Measurements from ENCODE around the gene PRSS2. TPM values are rescaled to one million over a fixed set of nuclear protein-coding genes. Genes with fewer than 3 reads are reported as not detected.

PRSS2 gene
- polyA plus RNA-seq, 1 donor = not detected

DNA sequence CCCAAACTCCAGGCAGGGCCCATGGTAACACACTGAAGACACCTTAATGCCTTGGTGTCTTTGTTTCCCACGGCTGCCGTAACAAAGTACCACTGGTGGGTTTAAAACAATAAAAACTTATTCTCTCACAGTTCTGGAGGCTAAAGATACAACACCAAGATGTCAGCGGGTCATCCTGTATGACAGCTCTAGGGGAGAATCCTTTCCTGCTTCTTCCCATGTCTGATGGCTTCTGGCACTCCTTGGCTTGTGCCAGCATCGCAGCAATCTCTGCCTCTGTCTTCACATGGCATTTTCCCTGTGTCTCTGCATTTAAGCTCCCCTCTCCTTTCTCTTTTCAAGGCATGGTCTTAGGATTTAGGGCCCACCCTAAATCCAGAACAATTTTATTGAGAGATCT, 33.1 kb downstream of the PRSS2 start:
- DNase-seq = no peak

- DNase-seq = no peak
These were observed 34.0 kb downstream of the PRSS2 start for GRCh38 chr7:142804728-142805207.

DNA sequence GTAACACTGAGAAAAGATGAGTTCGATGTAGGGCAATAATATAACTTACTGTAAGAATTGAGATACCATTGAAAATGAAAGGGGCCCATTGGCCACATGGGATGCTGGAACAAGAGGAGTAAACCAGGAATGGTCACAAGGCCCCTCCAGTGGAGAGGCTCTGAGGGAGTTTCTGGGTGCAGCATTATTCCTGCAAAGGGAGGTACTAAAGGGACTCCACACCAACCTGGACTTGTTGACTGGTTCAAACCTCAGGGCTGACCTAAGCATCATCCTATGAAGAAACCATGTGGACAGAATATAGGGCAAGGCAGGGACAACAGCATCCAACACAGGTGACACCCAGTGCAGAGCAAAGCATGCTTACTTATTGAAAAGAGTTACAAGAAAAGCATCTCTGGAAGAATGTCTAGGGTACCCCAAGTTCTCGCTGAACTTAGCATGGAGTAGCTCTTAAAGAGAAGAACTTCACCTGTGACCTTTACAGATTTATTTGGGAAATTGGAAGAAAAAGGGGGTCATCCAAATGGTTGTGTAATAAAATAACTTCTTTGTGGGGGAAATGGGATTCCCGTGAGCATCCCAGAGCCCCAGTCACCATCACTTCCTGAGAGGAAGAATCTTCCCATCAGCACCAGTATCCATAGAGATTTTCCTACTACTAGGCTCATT, 34.7 kb downstream of the PRSS2 start:
- no peak for DNase-seq

DNA sequence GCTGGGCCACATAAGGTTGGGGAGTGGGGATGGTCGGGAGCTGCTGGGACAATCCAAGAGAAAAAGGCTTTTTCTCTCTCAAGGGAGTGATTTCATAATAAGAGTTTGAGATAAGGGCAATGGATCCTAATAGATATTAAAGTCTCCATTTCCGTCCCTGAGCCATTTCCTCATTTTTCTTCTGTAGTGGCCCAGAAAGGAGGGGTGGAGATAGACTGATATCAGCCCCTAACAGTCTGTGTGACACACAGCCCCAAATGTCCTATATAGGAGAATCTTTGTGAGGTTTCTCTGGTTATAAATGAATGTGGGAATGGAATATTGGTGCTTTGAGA, 35.2 kb downstream of the PRSS2 start:
- DNase-seq = no peak

- DNase-seq = no peak
These were observed 36.2 kb downstream of the PRSS2 start for GRCh38 chr7:142806957-142807356.

DNA sequence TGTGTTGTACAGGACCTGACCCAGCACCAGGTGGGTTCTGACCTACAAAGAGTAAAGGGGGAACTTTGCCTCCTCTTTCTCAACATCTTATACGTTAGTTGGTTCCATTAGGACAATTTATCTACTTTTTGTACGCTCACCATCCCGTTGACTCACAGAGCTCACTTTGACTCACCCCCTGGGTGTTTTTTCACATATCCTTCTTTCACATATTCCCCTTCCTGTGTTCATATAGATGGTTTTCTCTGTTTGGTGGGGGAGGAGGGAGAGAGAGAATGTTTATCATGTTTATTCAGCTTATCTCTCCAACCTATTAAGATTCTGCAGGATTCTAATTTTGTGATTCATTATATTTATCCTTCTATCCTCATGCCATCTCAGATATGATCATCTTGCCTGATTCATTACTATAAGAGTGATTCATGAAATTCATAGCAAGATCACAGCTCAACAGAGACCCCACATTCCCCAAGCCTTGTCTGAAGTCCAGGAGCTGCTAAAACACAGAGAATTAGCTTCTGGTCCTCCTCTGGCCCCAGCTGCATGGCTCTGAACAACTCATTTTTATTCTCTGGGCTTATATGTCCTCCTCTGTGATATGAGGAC, 37.2 kb downstream of the PRSS2 start:
- no peak for DNase-seq

- no peak for DNase-seq
These were observed 37.7 kb downstream of the PRSS2 start for GRCh38 chr7:142808461-142808801.

DNA sequence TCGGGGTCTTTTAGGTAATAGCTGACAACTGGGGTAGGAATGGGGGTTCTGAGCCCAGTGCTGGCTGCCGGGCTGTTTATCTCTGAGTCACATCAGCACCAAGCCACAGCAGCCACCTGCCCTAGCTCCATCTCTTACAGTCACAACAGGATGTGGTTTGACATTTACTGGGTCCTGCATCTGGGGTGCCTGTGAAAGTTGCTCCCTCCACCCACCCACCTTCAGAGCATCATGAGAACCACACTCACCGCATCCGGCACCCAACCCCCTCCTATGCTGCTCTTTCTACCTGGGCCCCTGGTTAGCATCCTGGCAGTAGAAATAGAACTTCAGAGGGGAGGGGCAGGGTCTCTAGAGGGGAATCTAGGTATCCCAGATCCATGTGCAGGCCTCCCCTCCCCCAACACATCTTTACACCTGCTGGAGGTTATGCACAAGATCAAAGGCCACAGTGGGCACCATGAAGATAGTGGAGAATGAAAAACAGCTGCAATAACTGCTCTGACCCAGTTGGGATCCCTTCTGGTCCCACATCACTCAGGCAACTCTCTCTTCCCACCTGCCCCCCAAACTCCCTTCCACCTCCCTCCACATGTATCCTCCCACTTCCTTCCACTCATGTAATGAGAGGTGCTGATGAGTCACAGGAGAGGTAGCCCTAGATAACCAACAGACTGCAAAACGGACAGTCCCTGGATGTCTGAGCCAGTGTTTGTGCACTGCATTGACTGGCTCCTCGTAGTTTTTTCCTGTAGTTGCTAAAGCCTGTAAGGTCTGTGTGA, 38.2 kb downstream of the PRSS2 start:
- DNase-seq = no peak

DNA sequence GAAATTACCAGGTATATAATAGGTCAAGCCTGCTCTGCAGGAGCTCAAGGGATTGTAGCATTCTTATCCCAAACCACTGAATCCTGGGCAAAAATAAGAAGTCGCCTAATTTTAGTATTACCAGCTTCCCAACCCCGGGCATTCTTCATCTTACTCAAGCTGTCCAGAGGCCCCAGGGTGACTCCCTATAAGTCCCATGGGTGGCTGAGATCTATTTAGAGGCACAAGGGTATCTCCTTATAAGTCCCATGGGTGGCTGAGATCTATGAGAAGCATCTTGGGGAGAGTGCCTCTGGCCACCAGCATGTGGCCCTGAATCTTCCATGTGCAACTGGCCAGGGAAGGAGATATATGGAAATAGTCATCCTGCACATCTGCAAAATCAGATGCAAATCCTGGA, 38.9 kb downstream of the PRSS2 start:
- DNase-seq = no peak

- DNase-seq = peak; percentile 27
These were observed 40.5 kb downstream of the PRSS2 start for GRCh38 chr7:142811154-142811737.

GRCh38 chr7:142812437-142813215, 41.9 kb downstream of the PRSS2 start:
- no peak for DNase-seq

GRCh38 chr7:142813226-142813625, 42.5 kb downstream of the PRSS2 start:
- DNase-seq = no peak

DNA sequence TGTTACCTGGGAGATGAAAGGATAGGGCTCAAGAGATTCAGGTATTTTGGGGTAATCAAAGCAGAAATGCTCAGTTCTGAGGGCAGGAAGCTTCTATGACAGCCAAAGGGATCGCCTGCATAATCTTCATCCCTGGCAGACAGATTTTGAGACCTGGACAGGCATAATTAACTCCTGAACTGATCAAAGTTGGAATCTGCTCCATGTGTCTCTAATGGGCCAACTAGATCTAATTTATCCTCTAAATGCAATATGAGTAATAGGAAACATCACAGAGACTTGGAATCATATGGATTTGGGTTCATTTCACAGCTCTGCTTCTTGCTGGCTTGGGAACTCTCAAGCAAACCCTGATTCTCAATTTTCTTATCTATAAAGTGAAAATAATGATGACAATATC, 42.9 kb downstream of the PRSS2 start:
- no peak for DNase-seq

DNA sequence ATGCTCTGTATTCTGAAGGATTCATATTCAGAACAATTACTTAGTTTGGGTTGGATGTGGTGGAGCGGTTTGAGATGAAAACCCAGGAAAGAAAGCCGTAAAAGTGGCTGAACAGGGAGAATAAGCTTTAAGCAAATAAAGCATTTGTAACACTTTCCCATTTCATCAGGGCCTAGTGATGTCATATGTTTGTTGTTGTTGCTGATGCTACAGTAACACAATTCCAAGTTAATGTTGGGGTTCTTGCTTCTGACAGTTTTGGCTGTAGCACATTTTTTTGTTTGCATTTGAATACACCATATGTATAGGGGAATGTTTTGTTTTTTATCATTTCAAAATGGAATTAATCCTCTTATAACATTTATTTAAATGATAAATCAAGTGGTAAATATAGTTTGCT, 43.7 kb downstream of the PRSS2 start:
- no peak for DNase-seq

DNA sequence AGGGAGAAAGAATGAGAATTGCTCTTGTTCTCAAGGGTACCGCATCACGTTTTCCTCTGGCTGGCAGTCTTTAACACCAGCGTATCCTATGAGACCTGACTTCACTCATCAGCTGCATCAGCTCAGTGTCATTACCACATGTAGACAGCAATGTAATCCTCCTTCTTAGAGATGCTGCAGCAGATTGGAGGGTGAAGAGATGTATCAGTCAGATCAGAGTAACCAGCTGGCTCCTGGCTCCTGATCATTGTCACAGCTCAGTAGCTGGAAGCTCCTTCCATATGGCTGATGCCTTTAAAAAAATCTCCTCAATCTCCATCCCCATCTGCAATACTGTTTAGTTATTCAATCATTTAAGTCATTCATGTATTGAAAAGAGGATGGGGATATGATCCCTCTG, 44.4 kb downstream of the PRSS2 start:
- DNase-seq = no peak

- no peak for DNase-seq
These were observed 46.7 kb downstream of the PRSS2 start for GRCh38 chr7:142817506-142817905.

DNA sequence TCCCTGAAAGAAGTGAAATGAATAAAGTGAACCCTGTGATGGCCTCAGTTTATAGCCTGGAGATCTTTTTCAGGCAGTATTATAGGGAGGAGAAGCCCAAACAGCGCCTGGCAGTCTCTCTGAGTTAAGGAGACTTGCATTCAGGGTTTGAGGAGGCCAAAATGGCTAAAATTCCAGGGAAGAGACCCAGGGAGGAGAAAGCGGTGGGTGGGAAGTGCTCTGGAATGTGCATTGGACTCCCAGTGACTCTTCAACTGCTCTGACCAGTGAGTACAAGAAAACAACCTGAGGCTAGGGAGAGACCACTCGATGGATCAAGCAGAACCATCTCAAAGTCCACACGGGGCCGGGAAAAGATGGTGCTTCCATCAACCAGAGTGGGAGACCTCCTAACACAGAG, 48.8 kb downstream of the PRSS2 start:
- no peak for DNase-seq

- no peak for DNase-seq
These were observed 51.9 kb downstream of the PRSS2 start for GRCh38 chr7:142822714-142823113.

All from hindlimb muscle (tissue), 1 donor.